ENCODE results near the gene SEC22A.
A peak's percentile ranks its signal among the peaks of the same experiment; 100 is the strongest.

Gene SEC22A

GRCh38 chr3:123271466-123272159, 69.9 kb downstream of the SEC22A start:
- DNase-seq, result no peak

- no peak for DNase-seq
These were observed 70.8 kb downstream of the SEC22A start for GRCh38 chr3:123272547-123272946.

GRCh38 chr3:123275691-123276090, 73.9 kb downstream of the SEC22A start:
- no peak for DNase-seq

GRCh38 chr3:123276346-123277006, 74.7 kb downstream of the SEC22A start:
- no peak for DNase-seq

- no peak for DNase-seq
These were observed 75.4 kb downstream of the SEC22A start for GRCh38 chr3:123277106-123277505.

GRCh38 chr3:123278446-123278845, 76.7 kb downstream of the SEC22A start:
- no peak for DNase-seq

- no peak for DNase-seq
These were observed 77.4 kb downstream of the SEC22A start for GRCh38 chr3:123279121-123279520.

GRCh38 chr3:123281406-123281805, 79.7 kb downstream of the SEC22A start:
- DNase-seq, result no peak

GRCh38 chr3:123281929-123282328, 80.2 kb downstream of the SEC22A start:
- no peak for DNase-seq

- DNase-seq, result no peak
These were observed 80.7 kb downstream of the SEC22A start for GRCh38 chr3:123282461-123282860.

GRCh38 chr3:123283074-123283473, 81.3 kb downstream of the SEC22A start:
- no peak for DNase-seq

- no peak for DNase-seq
These were observed 82.1 kb downstream of the SEC22A start for GRCh38 chr3:123283657-123284398.

- no peak for DNase-seq
These were observed 82.8 kb downstream of the SEC22A start for GRCh38 chr3:123284399-123285010.

- DNase-seq, result no peak
These were observed 83.3 kb downstream of the SEC22A start for GRCh38 chr3:123285066-123285465.

GRCh38 chr3:123285479-123285878, 83.7 kb downstream of the SEC22A start:
- no peak for DNase-seq

- DNase-seq, result no peak
These were observed 84.2 kb downstream of the SEC22A start for GRCh38 chr3:123285931-123286307.

GRCh38 chr3:123286308-123287023, 84.7 kb downstream of the SEC22A start:
- DNase-seq, result peak; percentile 72

GRCh38 chr3:123287051-123287961, 85.6 kb downstream of the SEC22A start:
- DNase-seq, result peak; percentile 16

GRCh38 chr3:123287962-123288302, 86.2 kb downstream of the SEC22A start:
- DNase-seq, result peak; percentile 35

GRCh38 chr3:123289391-123290106, 87.8 kb downstream of the SEC22A start:
- DNase-seq, result no peak
